Measurements from ENCODE around the gene AATF.

Gene AATF

DNA sequence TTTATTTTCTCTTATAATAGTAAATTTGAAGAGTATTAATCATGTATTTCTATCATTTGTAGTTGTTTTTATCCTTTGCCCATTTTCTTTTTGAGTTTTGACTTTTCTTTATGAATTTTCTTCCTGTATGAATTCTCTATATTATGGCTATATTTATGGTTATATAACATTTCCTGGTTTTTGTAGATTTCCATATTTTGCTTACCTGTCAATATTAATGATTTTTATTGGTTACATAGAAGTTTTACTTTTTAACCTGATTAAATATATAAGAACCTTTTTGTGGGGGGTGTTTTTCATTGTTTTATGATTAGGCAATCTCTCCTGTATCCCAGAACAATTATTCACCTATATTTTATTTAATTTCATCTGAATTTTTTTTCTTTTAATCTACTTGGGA lies 93.2 kb downstream of the AATF start:
- TF ChIP-seq, protein P1, sequence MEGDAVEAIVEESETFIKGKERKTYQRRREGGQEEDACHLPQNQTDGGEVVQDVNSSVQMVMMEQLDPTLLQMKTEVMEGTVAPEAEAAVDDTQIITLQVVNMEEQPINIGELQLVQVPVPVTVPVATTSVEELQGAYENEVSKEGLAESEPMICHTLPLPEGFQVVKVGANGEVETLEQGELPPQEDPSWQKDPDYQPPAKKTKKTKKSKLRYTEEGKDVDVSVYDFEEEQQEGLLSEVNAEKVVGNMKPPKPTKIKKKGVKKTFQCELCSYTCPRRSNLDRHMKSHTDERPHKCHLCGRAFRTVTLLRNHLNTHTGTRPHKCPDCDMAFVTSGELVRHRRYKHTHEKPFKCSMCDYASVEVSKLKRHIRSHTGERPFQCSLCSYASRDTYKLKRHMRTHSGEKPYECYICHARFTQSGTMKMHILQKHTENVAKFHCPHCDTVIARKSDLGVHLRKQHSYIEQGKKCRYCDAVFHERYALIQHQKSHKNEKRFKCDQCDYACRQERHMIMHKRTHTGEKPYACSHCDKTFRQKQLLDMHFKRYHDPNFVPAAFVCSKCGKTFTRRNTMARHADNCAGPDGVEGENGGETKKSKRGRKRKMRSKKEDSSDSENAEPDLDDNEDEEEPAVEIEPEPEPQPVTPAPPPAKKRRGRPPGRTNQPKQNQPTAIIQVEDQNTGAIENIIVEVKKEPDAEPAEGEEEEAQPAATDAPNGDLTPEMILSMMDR (IDR thresholded peaks at IDR 0.05; ENCODE audit: low read depth, low read length) = no peak
- no peak for DNase-seq (ENCODE audit: low read depth in 2 of 2)
- no peak overlapping the region for H3K4me3 ChIP-seq (replicated peaks in 1 of 2; ENCODE audit: low read depth in 2 of 2, low read length in 2 of 2)

DNA sequence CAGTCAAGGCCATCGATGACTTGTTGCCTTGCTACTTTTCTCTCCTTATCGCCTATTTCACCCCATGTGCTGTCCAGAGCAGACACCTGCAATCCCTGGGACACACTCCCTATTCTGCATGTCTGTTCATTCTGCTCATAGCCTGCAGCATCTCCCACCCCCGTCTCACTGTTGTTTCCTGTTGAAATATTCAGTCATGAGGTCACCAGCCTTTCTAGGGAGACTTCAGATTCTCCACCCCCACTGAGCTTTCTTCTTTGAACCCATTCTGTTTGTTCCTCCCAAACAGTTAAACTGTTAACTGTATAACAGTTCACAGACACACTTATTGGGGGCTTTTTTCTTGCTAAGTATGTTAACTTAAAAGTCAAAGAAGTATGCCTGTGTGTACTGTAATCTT lies 94.4 kb downstream of the AATF start:
- H3K4me3 ChIP-seq (replicated peaks in 1 of 2; ENCODE audit: low read depth in 2 of 2, low read length in 2 of 2) = no peak overlapping the region
- TF ChIP-seq, protein P1 (IDR thresholded peaks at IDR 0.05; ENCODE audit: low read depth, low read length) = no peak
- peak in 1 of 2 donors; percentile 5 for DNase-seq (ENCODE audit: low read depth in 2 of 2)

DNA sequence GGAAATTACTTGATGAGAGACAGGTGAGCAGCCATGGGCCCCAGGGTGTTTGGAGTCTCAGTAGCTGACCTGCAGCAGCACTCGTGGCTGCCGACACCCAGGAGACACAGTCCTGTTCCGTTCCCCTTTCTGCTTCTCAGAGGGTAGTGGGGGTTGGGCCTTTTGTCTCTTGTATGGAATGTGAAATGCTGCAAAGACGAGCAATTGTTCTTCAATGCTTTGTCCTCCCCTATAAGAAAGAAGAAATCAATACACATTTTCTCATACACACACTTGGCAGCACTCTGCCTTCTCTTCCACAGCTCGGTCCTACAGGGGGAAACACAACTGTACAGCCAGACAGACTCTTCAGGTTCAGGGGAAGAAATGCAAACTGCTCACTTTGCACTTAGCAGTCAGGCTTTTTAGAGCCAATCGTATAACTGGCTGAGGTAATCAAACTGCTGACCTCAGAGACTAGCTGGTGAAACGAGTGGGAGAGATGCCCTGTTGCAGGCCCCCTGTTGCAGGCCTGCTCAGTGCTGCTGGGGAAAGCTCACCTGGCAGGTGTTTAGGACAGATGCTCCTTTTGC lies 96.7 kb downstream of the AATF start:
- no peak overlapping the region for H3K4me3 ChIP-seq (replicated peaks in 1 of 2; ENCODE audit: low read depth in 2 of 2, low read length in 2 of 2)
- TF ChIP-seq, protein P1 (IDR thresholded peaks at IDR 0.05; ENCODE audit: low read depth, low read length) = no peak
- no peak for DNase-seq (ENCODE audit: low read depth in 2 of 2)

DNA sequence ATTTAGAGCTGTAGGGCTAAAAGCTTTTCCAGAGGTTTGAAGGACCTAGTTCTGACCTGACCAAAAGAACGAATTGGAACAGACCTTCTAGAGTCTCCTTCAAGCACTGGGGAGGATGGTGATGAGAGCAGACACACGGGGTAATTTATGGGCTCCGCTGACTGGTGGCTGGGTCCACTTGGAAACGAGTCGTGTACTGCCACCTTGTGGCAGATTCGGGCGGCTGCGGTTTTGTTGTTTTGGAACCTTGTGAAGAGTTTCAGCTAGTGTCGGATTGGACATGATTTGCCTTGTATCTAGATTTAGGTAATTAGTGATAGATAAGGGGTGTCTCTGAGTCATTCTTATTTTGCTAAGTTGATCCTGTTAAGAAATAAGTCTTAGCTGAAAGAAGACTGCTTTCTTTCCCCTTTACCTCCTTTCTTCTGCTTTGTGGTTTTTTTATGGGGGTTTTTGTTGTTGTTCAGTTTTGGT lies 98.9 kb downstream of the AATF start:
- TF ChIP-seq, protein P1 (IDR thresholded peaks at IDR 0.05; ENCODE audit: low read depth, low read length) = peak; percentile 91
- H3K4me3 ChIP-seq (replicated peaks in 1 of 2; ENCODE audit: low read depth in 2 of 2, low read length in 2 of 2) = no peak overlapping the region
- peak; percentile 90 for DNase-seq (ENCODE audit: low read depth in 2 of 2)

DNA sequence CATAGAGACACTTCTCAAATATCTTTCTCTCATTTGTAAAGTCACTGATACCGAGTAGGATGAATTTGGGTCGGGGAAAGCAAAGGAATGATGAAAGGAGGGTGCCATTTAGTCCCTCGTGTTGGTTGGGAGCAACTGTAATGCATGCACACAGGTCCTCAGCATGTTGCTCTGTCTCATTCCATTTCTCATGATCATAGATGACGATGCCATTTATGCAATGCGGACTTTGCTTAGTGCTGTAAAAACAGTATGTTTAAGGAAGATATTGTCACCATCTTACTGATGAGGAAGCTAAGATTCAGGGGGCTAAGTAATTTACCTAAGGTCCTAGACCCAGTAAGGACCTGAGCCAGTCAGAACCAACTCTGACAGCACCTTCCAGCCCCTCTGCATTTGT lies 100.1 kb downstream of the AATF start:
- TF ChIP-seq, protein P1 (IDR thresholded peaks at IDR 0.05; ENCODE audit: low read depth, low read length) = no peak
- no peak overlapping the region for H3K4me3 ChIP-seq (replicated peaks in 1 of 2; ENCODE audit: low read depth in 2 of 2, low read length in 2 of 2)
- no peak for DNase-seq (ENCODE audit: low read depth in 2 of 2)

DNA sequence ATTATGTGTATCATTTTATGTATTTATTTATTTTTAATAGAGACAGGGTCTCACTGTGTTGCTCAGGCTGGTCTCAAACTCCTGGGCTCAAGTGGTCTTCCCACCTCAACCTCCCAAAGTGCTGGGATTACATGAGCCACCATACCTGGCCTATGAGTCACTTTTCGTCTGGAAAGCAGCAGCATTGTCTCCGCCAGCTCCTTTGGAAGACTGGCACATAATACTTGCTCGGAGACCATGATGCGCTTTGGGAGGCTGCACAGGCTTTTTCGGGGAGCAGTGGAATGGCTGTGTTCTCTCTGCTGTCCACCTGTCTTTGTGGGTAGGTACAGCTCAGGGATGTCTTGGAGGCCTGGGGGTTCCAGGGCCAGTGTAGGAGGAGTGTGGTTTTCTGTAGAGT lies 102.2 kb downstream of the AATF start:
- DNase-seq (ENCODE audit: low read depth in 2 of 2) = peak in 1 of 2 donors; percentile 25
- TF ChIP-seq, protein P1 (IDR thresholded peaks at IDR 0.05; ENCODE audit: low read depth, low read length) = no peak
- no peak overlapping the region for H3K4me3 ChIP-seq (replicated peaks in 1 of 2; ENCODE audit: low read depth in 2 of 2, low read length in 2 of 2)

DNA sequence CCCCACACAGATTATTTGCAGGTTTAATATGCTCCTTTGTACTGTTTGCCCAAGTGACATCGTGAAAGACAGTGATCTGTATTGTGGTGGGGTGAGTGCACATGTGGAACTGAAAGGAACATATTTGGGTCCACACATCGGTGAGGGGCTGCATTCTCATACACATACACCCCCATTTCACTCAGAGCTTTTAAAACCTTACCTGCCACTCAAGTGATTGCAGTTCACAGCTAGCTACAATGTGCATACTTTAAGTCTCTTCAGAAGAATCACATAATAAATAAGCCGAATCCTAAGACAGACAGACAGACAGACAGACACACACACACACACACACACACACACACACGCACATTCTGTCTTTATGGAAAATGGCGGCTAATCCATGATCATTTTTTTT lies 102.6 kb downstream of the AATF start:
- DNase-seq (ENCODE audit: low read depth in 2 of 2) = no peak
- no peak overlapping the region for H3K4me3 ChIP-seq (replicated peaks in 1 of 2; ENCODE audit: low read depth in 2 of 2, low read length in 2 of 2)
- TF ChIP-seq, protein P1 (IDR thresholded peaks at IDR 0.05; ENCODE audit: low read depth, low read length) = no peak

Measured in cardiac fibroblast (primary cell).